HG03025 (cell line): ENCODE results near the gene ODAPH.
"Not testable (repeated sequence)": the region's sequence is repeated elsewhere in the genome, so short reads cannot be mapped to it uniquely, and the experiment has no call there.

ENCODE experiments used
- ATAC-seq: cut with Tn5 transposase; IDR thresholded peaks from one replicate; pipeline ENCODE4 v1.9.1; 2021; ENCODE audit warnings: mild to moderate bottlenecking, moderate library complexity; ENCODE audit not compliant: unreplicated experiment, low FRiP score

ODAPH gene

DNA sequence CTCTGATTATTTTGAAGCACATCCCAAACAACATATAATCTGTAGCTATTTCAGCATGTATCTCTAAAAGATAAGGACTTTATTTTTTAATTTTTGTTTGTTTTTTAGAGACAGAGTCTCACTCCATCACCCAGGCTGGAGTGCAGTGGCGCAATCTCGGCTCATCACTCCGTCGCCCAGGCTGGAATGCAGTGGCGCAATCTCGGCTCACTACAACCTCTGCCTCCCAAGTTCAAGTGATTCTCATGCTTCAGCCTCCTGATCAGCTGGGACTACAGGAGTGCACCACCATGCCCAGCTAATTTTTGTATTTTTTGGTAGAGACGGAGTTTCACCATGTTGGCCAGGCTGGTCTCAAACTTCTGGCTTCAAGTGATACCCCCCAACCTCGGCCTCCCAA lies 11.6 kb upstream of the ODAPH start:
- not testable (repeated sequence) for ATAC-seq

DNA sequence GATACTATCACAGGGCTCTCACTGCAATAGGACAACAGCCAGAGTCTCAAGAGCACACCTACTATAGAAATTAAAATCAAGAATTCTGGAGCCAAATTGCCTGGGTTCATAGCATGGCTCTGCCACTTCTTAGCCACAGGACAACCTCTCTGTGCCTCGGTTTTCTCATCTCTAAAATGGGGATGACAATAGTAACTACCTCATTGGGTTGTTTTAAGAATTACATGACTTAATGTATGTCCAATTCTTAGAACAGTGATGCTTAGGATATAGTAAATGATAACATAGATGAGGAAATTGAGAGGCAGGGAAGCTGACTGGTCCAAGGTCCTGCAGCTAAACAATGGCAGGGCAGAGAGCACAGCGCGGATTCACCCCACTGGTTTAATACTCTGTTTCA lies 11.0 kb upstream of the ODAPH start:
- no peak for ATAC-seq

DNA sequence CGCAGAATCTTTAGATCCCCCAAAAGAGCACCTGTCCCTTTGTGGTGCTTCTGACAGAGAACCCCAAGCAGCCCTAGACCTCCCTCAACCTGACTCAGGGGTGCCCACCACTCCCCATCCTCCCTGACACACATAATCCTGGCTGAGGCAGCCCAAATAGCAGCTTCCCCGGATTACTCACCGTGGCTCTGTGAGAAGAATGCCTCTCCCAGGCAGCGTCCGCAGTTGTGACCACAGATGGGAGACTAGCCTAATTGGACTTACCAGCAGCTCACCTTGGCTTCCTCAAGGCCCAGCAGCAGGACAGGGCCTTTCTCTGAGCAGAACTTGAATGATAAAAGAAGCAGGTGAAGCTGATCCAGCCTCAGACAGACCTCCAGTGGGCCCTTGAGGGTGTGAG lies 10.3 kb upstream of the ODAPH start:
- ATAC-seq: no peak

DNA sequence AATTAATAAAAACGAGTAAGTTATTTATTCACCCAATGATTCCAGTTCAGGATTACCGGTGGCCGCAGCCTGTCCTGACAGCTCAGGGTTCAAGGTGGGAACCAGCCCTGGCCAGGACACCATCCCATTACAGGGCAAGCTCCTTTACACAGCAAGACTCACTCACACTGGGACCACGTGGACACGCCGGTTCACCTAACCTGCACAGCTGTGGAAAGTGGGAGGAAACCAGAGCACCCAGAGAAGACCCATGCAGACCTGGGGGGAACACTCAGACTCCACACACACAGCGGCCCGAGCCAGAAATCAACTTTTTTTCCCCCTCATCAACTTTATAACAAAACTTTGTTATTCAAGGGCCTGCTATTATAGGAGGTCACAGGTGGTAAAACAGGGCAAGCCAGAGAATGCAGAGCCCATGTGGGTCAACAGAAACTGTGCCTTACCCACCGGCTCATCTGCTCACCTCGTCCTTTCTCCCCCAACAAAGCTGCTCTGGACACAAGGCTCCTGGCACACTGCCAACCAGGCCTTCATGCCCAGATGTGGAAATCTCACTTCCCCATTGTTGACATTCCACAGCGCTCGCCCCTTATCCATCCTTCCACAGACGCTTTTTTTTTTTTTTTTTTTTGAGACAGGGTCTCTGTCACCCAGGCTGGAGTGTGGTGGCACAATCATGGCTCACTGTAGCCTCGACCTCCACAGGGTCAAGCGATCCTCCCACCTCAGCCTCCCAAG lies 8.0 kb upstream of the ODAPH start:
- ATAC-seq: no peak

DNA sequence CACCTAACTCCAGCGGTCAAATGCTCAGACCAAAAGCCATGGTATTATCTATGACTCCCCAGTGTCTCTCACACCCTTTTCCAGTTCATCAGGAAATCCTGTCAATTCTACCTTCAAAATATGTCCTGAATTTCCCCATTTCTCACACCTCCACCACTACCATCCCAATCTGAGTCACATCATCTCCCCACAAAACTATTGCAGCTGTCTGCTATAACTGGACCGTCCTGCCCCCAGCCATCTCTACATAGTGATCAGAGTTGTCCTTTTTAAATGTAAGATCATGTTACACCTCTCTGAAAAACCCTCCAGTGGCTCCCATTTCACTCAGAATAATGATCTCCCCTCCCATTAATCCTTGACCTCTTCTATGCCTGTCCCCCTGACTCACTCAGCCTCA lies 6.8 kb upstream of the ODAPH start:
- no peak for ATAC-seq

DNA sequence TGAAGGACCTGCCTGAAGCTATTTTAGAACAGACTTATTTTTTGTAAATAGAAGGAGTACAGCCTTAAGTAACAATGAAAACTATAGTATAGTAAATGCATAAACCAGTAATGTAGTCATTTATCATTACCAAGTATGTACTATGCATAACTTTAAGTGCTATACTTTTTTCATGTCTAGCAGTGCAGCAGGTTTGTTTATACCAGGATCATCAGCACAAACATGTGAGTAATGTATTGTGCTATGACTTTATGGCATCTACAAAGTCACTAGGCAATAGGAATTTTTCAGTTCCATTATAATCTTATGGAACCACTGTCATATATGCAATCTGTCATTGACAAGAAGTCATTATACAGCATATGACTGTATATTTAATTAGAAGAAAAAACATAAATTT lies 3.4 kb upstream of the ODAPH start:
- ATAC-seq: no peak

DNA sequence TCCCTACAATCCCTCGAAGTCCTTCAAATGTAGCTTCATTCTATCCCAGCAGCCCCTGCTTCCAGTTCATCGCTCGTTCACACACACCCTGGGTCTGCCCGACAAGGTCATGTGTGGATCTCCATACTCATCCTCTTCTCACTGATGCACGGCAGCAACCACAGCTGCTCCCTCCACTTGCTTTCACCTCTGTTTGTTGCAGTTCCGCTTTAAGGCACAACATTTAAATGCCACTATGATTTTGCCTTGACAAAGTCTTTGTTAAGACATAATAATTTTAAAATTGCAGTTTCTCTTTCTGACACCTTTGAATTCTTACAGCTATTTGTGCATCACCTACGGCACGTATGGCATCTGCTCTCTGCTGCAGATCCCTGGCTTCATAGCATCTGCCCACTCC lies 1.8 kb downstream of the ODAPH start:
- ATAC-seq: no peak

DNA sequence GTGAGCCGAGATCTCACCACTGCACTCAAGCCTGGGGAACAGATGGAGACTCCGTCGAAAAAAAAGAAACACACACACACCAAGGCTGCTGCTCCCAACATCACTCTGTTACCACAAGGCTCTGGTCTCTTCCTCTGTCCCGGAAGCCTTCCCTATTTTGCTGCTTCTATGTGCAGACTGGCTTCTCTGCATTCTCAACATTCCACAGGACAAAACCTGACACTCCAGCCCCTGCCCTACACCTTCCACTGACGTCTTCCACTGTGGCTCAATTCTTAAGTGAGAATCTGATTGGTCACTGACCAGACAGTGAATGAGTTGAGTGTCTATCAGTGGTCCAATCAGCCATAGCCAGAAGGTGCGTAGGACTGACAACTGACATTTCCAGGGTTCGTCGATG lies 5.9 kb downstream of the ODAPH start:
- ATAC-seq: no peak

DNA sequence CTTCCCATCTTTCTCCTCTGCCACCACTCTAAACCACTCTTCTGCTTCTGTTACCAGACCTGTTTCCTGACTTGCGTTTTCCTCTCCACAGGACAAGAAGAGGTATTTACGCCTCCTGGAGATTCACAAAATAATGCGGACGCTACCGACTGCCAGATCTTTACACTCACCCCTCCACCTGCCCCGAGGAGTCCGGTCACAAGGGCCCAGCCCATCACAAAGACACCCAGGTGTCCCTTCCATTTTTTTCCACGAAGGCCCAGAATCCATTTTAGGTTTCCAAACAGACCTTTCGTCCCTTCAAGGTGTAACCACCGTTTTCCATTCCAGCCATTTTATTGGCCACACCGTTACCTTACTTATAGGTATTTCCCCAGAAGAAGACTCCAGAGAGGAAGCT lies 8.2 kb downstream of the ODAPH start:
- ATAC-seq: no peak

DNA sequence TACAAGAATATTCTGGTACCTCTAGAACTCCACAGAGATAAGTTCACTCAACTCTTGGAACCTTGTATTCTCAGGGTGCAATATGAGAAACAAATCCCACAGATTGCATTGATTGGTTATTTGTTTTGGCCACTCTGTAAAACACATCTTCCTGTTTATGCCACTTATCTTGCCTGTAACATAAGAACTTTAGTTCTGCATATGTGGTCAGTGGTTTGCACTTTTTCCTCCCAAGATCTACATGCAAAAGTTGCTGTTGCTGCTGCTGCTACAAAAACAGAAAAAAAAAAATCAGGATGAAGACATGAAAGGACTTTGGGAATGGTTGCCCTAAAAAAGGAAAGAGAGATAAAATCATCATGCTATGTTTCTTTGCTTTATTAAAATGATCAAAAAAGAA lies 9.6 kb downstream of the ODAPH start:
- ATAC-seq: no peak

DNA sequence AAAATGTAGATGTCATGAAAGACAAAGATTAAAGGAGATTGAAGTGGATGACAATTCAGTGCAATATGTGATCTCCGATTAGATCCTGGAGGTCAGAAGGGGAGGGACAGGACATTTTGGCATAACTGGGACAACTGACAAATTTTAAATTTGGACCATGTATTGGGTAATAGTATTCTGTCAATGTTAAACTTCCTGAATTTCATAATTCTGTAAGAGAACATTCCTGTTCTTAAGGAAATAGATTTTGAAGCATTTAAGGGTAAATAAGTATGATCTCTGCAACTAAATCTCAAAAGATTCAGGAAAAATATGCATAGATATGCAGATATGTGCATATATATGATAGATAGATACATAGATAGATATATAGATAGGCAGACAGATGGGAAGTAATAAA lies 11.0 kb downstream of the ODAPH start:
- ATAC-seq: no peak

DNA sequence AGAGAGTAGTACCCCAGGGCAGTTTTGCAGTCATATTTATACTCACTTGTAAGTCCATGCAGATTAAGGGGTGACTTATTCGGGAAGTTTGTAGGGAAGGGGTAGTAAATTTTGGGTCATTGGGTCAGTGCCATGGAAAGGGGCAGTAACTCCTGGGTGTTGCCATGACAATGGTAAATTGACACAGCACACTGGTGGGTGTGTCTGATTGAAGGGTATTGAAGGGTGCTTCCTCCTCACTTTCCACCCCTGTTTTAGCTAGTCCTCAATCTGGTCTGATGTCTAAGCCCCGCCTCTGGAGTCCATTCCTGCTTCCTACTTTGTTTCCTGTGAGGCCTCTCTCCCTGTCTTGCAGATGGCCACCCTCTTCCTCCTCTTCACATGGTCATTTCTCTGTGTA lies 11.9 kb downstream of the ODAPH start:
- no peak for ATAC-seq

DNA sequence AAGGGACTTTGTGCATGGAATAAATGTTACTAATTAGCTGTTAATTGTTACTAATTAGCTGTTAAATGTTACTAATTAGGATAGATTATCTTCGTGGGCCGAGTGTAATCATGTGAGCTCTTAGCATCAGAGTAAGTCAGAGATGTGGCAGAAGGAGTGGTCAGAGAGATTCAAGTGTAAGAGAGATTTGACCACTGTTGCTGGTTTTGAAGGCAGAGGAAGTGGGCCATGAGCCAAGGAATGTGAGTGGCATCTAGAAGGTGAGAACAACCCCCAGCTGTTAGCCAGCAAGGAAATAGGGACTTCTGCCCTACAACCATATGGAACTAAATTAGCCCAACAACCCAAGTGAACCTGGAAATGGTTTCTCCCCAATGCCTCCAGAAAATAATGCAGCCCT lies 28.2 kb downstream of the ODAPH start:
- no peak for ATAC-seq

DNA sequence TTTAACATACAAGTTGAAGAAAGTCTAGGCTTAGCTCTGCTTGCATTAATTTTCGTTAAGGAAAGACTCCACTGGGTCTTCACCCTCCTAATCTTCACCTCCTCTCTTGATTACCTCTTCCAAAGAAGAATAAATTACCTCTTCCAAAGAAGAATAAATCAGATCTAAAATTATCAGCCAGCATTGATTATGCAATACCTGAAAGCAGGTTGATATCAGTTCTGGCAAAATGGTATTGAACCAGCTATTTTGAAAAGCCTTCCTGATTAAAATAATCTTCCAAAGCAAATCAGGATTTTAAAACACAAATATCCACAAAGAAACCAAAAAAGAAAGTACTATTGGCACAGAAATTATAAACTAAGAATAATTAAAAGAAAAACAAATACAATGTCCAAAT lies 37.5 kb downstream of the ODAPH start:
- ATAC-seq: no peak

DNA sequence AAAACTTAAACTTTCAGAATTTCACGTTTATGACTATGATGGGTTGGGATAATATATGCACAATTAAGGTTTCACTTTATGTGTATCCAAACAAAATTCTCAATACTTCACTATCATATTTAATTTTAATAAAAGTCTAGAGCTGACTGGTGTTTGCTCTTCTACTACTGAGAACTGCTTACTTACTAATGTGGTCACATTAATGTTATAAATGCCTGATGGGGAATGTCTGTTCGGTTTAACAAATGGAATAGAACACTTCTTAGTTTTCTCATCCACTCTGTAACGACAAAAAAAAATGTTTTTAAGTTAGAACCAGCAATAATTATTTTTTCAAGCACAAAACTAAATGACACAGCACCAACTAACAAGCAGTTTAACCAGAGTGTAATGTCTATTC lies 40.2 kb downstream of the ODAPH start:
- ATAC-seq: no peak

DNA sequence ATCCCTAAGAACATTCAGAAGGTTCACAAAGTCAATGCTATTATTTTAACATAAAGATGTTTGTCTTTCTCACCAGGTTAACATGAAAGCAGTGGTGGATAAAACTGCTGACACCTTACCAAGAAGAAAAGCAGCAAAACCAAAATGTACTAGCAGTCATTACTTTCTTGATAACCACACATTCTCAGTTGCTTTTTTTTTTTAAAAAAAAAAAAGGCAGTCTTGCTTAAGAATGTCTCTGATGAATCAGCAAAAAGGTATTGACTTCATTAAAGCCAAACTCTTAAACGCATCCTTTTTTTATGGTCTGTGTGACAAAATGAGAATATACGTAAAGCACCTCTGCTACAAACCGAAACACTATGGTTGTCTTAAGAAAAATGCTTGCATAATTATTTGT lies 42.5 kb downstream of the ODAPH start:
- ATAC-seq: no peak

DNA sequence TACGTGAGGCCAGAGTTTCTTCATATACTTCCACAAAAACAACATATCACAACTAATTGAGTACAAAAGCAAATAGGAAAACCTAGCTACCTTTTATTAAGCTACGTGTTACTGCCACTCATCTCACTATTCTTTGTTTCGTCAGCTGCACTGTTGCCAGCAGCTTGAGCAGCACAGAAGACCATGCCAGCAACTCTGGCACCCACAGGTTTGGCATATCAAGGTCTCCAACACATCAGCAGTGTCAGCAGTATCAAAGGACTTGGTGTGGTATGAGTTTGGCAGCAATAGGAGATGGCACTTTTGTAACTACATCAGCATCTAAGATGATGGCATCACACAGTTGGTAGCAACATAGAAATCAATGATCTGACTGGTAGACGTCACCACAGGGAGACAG lies 43.8 kb downstream of the ODAPH start:
- ATAC-seq: no peak

DNA sequence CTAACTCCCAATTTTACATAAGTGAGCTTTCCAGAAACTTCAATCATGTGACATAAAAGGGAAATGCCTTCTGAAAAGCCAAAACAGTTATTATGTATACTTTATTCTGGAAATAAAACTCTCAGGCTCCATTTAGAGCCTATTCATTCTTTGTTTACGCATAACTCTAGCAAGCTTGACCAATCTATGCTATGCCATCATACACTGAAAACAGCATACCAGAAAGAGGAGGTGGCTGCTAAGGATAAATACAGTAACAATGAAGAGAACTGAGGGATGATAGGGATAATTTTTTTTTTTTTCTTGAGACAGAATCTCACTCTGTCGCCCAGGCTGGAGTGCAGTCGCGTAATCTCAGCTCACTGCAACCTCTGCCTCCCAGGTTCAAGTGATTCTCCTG lies 50.1 kb downstream of the ODAPH start:
- no peak for ATAC-seq

DNA sequence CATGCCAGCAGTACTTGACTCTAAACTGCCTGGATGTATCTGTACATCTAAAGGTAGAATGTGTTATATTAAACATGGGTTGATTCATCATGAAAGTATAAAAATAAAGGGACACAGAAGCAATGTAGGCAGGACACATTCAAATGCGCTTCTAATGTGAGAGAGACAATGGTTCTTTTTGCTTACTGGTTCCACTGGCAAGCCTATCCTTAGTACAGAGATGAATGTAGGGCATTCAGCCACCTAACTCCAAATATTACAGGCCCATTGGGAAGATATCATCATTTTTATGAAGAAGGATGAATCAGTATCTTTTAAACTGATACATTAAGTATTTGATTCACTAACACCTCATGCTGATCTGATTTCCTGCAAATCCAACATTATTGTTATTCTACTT lies 56.4 kb downstream of the ODAPH start:
- no peak for ATAC-seq
